HG03460 (cell line): ENCODE measurements around the gene EXOC3L4.
"Not testable (repeated sequence)": the region's sequence is repeated elsewhere in the genome, so short reads cannot be mapped to it uniquely, and the experiment has no call there.

ENCODE experiments used
- ATAC-seq: cut with Tn5 transposase; IDR thresholded peaks from one replicate; pipeline ENCODE4 v1.9.1; 2021; ENCODE audit not compliant: unreplicated experiment

Gene EXOC3L4

GRCh38 chr14:103118018-103118662 is 23.6 kb downstream of the EXOC3L4 start:
- ATAC-seq: no peak

- ATAC-seq: no peak
These were observed 24.3 kb downstream of the EXOC3L4 start for GRCh38 chr14:103118663-103119404.

- ATAC-seq: not testable (repeated sequence)
These were observed 25.0 kb downstream of the EXOC3L4 start for GRCh38 chr14:103119527-103119926.

- ATAC-seq: no peak
These were observed 26.8 kb downstream of the EXOC3L4 start for GRCh38 chr14:103121121-103121845.

- ATAC-seq: no peak
These were observed 27.5 kb downstream of the EXOC3L4 start for GRCh38 chr14:103121846-103122584.

GRCh38 chr14:103122585-103122946 is 28.0 kb downstream of the EXOC3L4 start:
- no peak for ATAC-seq

GRCh38 chr14:103122947-103123633 is 28.6 kb downstream of the EXOC3L4 start, which contains the start of gene TNFAIP2:
Gene TNFAIP2, plus strand, starts transcription at chr14:103123461. Its CDS starts 2,997 bp downstream, at chr14:103126458.
- no peak for ATAC-seq

- no peak for ATAC-seq
These were observed 29.3 kb downstream of the EXOC3L4 start for GRCh38 chr14:103123634-103124500.

GRCh38 chr14:103124501-103125001 is 30.0 kb downstream of the EXOC3L4 start:
- no peak for ATAC-seq

GRCh38 chr14:103125098-103126070 is 30.9 kb downstream of the EXOC3L4 start:
- no peak for ATAC-seq

GRCh38 chr14:103126088-103126872 is 31.8 kb downstream of the EXOC3L4 start:
- ATAC-seq: no peak

GRCh38 chr14:103126873-103127304 is 32.4 kb downstream of the EXOC3L4 start:
- ATAC-seq: no peak

GRCh38 chr14:103127356-103127755 is 32.8 kb downstream of the EXOC3L4 start:
- ATAC-seq: no peak

- ATAC-seq: no peak
These were observed 33.5 kb downstream of the EXOC3L4 start for GRCh38 chr14:103127861-103128598.

GRCh38 chr14:103128631-103129300 is 34.2 kb downstream of the EXOC3L4 start:
- ATAC-seq: no peak
